GM23338 (cell line): ENCODE data around the gene PCSK5. TPM values are rescaled to one million over a fixed set of nuclear protein-coding genes. Genes with fewer than 3 reads are reported as not detected.
A peak's percentile ranks its signal among the peaks of the same experiment; 100 is the strongest.

Source experiments
- ATAC-seq: fragments of 200-7000 bp; cut with Tn5 transposase; 3 replicates; pipeline ENCODE4 v1.9.1; 2020
- DNase-seq: peaks from one replicate; pipeline ENCODE4 v3.0.0-alpha.2; 2015; ENCODE audit warnings: low spot score
- H2AFZ ChIP-seq: fragments of 200-600 bp; sonication (generic); 2 replicates; pipeline ENCODE4 v1.8.0; 2016; ENCODE audit warnings: antibody characterized with exemption, mild to moderate bottlenecking, moderate library complexity
- H3F3A ChIP-seq: fragments of 200-600 bp; sonication (generic); replicated peaks from 2 replicates; pipeline ENCODE4 v1.8.0; 2017; ENCODE audit warnings: antibody characterized with exemption, mixed run types, low read depth
- H3K27ac ChIP-seq: fragments of 200-600 bp; sonication (generic); 2 replicates; pipeline ENCODE4 v1.6.1; 2016; ENCODE audit warnings: low read depth
- H3K27me3 ChIP-seq: fragments of 200-600 bp; sonication (generic); 2 replicates; pipeline ENCODE4 v1.8.0; 2016; ENCODE audit warnings: mild to moderate bottlenecking, mixed run types, moderate library complexity; ENCODE audit not compliant: insufficient read depth
- H3K36me3 ChIP-seq: fragments of 200-600 bp; sonication (generic); 2 replicates; pipeline ENCODE4 v1.8.0; 2016; ENCODE audit warnings: mild to moderate bottlenecking; ENCODE audit not compliant: insufficient read depth
- H3K4me1 ChIP-seq: fragments of 200-600 bp; sonication (generic); 2 replicates; pipeline ENCODE4 v1.8.0; 2016; ENCODE audit warnings: mild to moderate bottlenecking, moderate library complexity; ENCODE audit not compliant: insufficient read depth
- H3K4me2 ChIP-seq: fragments of 200-600 bp; sonication (generic); 2 replicates; pipeline ENCODE4 v1.7.1; 2017; ENCODE audit warnings: mixed run types
- H3K4me3 ChIP-seq: fragments of 200-600 bp; sonication (generic); 2 replicates; pipeline ENCODE4 v1.6.1; 2016; ENCODE audit warnings: mixed run types
- H3K79me2 ChIP-seq: fragments of 200-600 bp; sonication (generic); replicated peaks from 2 replicates; pipeline ENCODE4 v1.8.0; 2017; ENCODE audit warnings: mild to moderate bottlenecking; ENCODE audit not compliant: insufficient read depth
- H3K9me2 ChIP-seq: fragments of 200-600 bp; sonication (generic); 2 replicates; pipeline ENCODE4 v1.8.0; 2017; ENCODE audit not compliant: insufficient read depth
- H4K20me1 ChIP-seq: fragments of 200-600 bp; sonication (generic); replicated peaks from 2 replicates; pipeline ENCODE4 v1.8.0; 2017; ENCODE audit warnings: mild to moderate bottlenecking; ENCODE audit not compliant: insufficient read depth
- H3K27ac Mint-ChIP-seq: 2 replicates; pipeline ENCODE4 v1.8.0; 2020; ENCODE audit warnings: inconsistent platforms, mild to moderate bottlenecking, moderate library complexity, mixed read lengths
- H3K27me3 Mint-ChIP-seq: 3 replicates; pipeline ENCODE4 v1.8.0; 2022; ENCODE audit warnings: low read depth, mild to moderate bottlenecking, moderate library complexity, mixed read lengths, inconsistent platforms; ENCODE audit not compliant: insufficient read depth, poor library complexity
- H3K36me3 Mint-ChIP-seq: 3 replicates; pipeline ENCODE4 v1.8.0; 2021; ENCODE audit warnings: low read depth, mild to moderate bottlenecking, inconsistent platforms, moderate library complexity, mixed read lengths
- H3K4me1 Mint-ChIP-seq: 3 replicates; pipeline ENCODE4 v1.8.0; 2020; ENCODE audit warnings: mild to moderate bottlenecking, inconsistent platforms, mixed read lengths
- H3K4me3 Mint-ChIP-seq: 3 replicates; pipeline ENCODE4 v1.8.0; 2021; ENCODE audit warnings: moderate library complexity, mild to moderate bottlenecking, inconsistent platforms, mixed read lengths
- H3K9me3 Mint-ChIP-seq: 3 replicates; pipeline ENCODE4 v1.8.0; 2020; ENCODE audit warnings: moderate library complexity, mild to moderate bottlenecking, inconsistent platforms, mixed read lengths
- ETS1 ChIP-seq: IDR thresholded peaks from 2 replicates; pipeline ENCODE4 v1.6.1; 2016; ENCODE audit warnings: antibody characterized with exemption
- EZH2 ChIP-seq: fragments of 200-600 bp; sonication (generic); IDR thresholded peaks from one replicate; pipeline ENCODE4 v1.8.0; 2017; ENCODE audit warnings: antibody characterized with exemption, mild to moderate bottlenecking, low read depth; ENCODE audit not compliant: unreplicated experiment
- POLR2AphosphoS5 ChIP-seq: IDR thresholded peaks from 2 replicates; pipeline ENCODE4 v1.6.1; 2016; ENCODE audit warnings: antibody characterized with exemption, low read depth
- REST ChIP-seq: IDR thresholded peaks from one replicate; pipeline ENCODE4 v1.6.1; 2018; ENCODE audit warnings: antibody characterized with exemption; ENCODE audit not compliant: unreplicated experiment
- STAT1 ChIP-seq: IDR thresholded peaks from one replicate; pipeline ENCODE4 v1.6.1; 2016; ENCODE audit warnings: antibody characterized with exemption; ENCODE audit not compliant: unreplicated experiment
- ZNF331 ChIP-seq: fragments of 250-450 bp; sonication (Bioruptor Pico); IDR thresholded peaks from 2 replicates; pipeline ENCODE4 v1.5.0; 2020; ENCODE audit warnings: low read depth, mild to moderate bottlenecking, moderate library complexity
- ZNF462 ChIP-seq: fragments of 250-450 bp; sonication (Bioruptor Pico); IDR thresholded peaks from 2 replicates; pipeline ENCODE4 v1.5.0; 2020; ENCODE audit warnings: mild to moderate bottlenecking, moderate library complexity
- polyA plus RNA-seq: library from polyadenylated mRNA; unstranded; fragments of >200 nt; fragmentation: Nextera tagmentation; extraction: Ambion mirVana; gene quantifications from 2 replicates; pipeline ENCODE4 v1.2.1, GENCODE V29; 2016
- total RNA-seq: library from RNA; depleted of rRNA; stranded (reverse); fragments of >200 nt; shearing (Covaris generic); gene quantifications from 2 replicates; pipeline ENCODE4 v1.2.3, GENCODE V29; 2014
- TF ChIP-seq, protein P1 (sequence below), 2 experiments: fragments of 200-600 bp in 1 of 2; sonication (generic) in 1 of 2; conservative IDR thresholded peaks; 2 replicates each; pipeline versions ENCODE4 v1.5.1 to v1.6.1; 2016 to 2017; ENCODE audit warnings: antibody characterized with exemption in 2 of 2, low read depth in 2 of 2, mild to moderate bottlenecking in 2 of 2, moderate library complexity in 1 of 2

PCSK5 gene
- total and polyA plus RNA-seq, 2 experiments from 2014 or later: 12.3 to 34.8 TPM

- 0 out of 2 replicates have a peak overlapping the region, but pooled peaks have one; percentile 35 for H3K27ac ChIP-seq
- H3K36me3 ChIP-seq: peaks cover 4% of the 10 kb centered on the region; the same call in 1 of the 2 replicates
- H3F3A ChIP-seq: no peaks in the 10 kb centered on the region
- H3K4me3 ChIP-seq: no peak overlapping the region
- H2AFZ ChIP-seq: no peak overlapping the region
- H3K9me2 ChIP-seq: no peaks in the 10 kb centered on the region
- peaks cover 13% of the 10 kb centered on the region for H3K36me3 Mint-ChIP-seq
- H3K27ac Mint-ChIP-seq: peak overlapping the region; percentile 8; the same call in 1 of the 2 replicates
- H3K9me3 Mint-ChIP-seq: no peaks in the 10 kb centered on the region
- H3K4me3 Mint-ChIP-seq: no peak overlapping the region
- TF ChIP-seq REST (no peak), ZNF331 (no peak)
- DNase-seq: no peak
- H3K4me2 ChIP-seq: peak overlapping the region; percentile 39; the same call in 1 of the 2 replicates
- peaks cover 52% of the 10 kb centered on the region for H3K4me1 Mint-ChIP-seq
- ATAC-seq: no peak
- H3K27me3 Mint-ChIP-seq: peaks cover 2% of the 10 kb centered on the region
- H4K20me1 ChIP-seq: 0 out of 2 replicates have a peak, but pooled peaks cover 3% of the 10 kb centered on the region
- no peaks in the 10 kb centered on the region for H3K27me3 ChIP-seq
- H3K4me1 ChIP-seq: peaks cover 46% of the 10 kb centered on the region
- H3K79me2 ChIP-seq: peaks cover 76% of the 10 kb centered on the region
Observed at GRCh38 chr9:75930730-75931321, 40.4 kb downstream of the PCSK5 start.

DNA sequence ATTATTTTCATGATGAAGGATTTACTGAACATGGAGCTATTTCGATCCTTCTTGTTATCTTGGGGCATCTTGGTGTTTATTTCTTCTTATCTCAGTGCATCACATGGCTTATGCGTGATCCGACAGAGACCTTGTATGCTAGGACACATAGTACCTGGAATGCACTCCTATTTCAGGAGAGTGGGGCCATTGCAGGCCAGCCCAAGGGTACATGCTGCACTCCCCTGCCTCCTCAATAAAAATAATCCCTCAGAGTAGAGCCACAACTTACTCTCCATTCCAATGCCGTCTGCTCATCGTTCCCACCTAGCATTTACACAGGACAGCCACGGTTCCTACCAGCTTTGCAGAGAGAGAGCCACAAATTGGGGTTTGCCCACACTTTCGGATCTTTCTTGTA lies 43.5 kb downstream of the PCSK5 start:
- Histone ChIP-seq H3K9me2 (no peaks in the 10 kb centered on the region), H3K27me3 (no peaks in the 10 kb centered on the region), H3K4me1 (peaks cover 26% of the 10 kb centered on the region), H4K20me1 (peaks cover 3% of the 10 kb centered on the region; the same call in 1 of the 2 replicates), H3K79me2 (peaks cover 49% of the 10 kb centered on the region), H3K4me3 (no peak overlapping the region), H2AFZ (no peak overlapping the region), H3F3A (no peaks in the 10 kb centered on the region), H3K27ac (0 out of 2 replicates have a peak overlapping the region, but pooled peaks have one; percentile 5), H3K36me3 (peaks cover 4% of the 10 kb centered on the region; the same call in 1 of the 2 replicates), H3K4me2 (no peak overlapping the region)
- Mint-ChIP-seq H3K27me3 (peaks cover 2% of the 10 kb centered on the region), H3K27ac (no peak overlapping the region), H3K4me3 (no peak overlapping the region), H3K4me1 (peaks cover 28% of the 10 kb centered on the region), H3K9me3 (no peaks in the 10 kb centered on the region), H3K36me3 (peaks cover 16% of the 10 kb centered on the region)
- DNase-seq (no peak), ATAC-seq (no peak)
- TF ChIP-seq ZNF331 (no peak), POLR2AphosphoS5 (no peak), STAT1 (no peak), EZH2 (no peak), ZNF462 (CRISPR knock-in tag) (no peak), ETS1 (no peak)
- TF ChIP-seq, protein P1, sequence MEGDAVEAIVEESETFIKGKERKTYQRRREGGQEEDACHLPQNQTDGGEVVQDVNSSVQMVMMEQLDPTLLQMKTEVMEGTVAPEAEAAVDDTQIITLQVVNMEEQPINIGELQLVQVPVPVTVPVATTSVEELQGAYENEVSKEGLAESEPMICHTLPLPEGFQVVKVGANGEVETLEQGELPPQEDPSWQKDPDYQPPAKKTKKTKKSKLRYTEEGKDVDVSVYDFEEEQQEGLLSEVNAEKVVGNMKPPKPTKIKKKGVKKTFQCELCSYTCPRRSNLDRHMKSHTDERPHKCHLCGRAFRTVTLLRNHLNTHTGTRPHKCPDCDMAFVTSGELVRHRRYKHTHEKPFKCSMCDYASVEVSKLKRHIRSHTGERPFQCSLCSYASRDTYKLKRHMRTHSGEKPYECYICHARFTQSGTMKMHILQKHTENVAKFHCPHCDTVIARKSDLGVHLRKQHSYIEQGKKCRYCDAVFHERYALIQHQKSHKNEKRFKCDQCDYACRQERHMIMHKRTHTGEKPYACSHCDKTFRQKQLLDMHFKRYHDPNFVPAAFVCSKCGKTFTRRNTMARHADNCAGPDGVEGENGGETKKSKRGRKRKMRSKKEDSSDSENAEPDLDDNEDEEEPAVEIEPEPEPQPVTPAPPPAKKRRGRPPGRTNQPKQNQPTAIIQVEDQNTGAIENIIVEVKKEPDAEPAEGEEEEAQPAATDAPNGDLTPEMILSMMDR (conservative IDR thresholded peaks at IDR 0.05; ENCODE audit: low read depth in 2 of 2): no peak
